ENCODE measurements around the gene NDUFS8. TPM values are rescaled to one million over a fixed set of nuclear protein-coding genes. Genes with fewer than 3 reads are reported as not detected.
"Not testable (repeated sequence)": the region's sequence is repeated elsewhere in the genome, so short reads cannot be mapped to it uniquely, and the experiment has no call there.

The NDUFS8 gene
- total RNA-seq, 1 donor from 2014 or later = 143 TPM

GRCh38 chr11:67993821-67994220 is 36.7 kb upstream of the NDUFS8 start:
- H3K9me3 Mint-ChIP-seq (ENCODE audit: unreplicated experiment); H3K4me1 Mint-ChIP-seq (ENCODE audit: unreplicated experiment); DNase-seq (ENCODE audit: extremely low spot score, unreplicated experiment); H3K27ac Mint-ChIP-seq (ENCODE audit: unreplicated experiment); H3K36me3 Mint-ChIP-seq (ENCODE audit: unreplicated experiment); H3K4me3 Mint-ChIP-seq (ENCODE audit: unreplicated experiment): not testable (repeated sequence)
- TF ChIP-seq, protein P1, sequence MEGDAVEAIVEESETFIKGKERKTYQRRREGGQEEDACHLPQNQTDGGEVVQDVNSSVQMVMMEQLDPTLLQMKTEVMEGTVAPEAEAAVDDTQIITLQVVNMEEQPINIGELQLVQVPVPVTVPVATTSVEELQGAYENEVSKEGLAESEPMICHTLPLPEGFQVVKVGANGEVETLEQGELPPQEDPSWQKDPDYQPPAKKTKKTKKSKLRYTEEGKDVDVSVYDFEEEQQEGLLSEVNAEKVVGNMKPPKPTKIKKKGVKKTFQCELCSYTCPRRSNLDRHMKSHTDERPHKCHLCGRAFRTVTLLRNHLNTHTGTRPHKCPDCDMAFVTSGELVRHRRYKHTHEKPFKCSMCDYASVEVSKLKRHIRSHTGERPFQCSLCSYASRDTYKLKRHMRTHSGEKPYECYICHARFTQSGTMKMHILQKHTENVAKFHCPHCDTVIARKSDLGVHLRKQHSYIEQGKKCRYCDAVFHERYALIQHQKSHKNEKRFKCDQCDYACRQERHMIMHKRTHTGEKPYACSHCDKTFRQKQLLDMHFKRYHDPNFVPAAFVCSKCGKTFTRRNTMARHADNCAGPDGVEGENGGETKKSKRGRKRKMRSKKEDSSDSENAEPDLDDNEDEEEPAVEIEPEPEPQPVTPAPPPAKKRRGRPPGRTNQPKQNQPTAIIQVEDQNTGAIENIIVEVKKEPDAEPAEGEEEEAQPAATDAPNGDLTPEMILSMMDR (IDR thresholded peaks at IDR 0.05) = peak; percentile 59
- peaks cover 10% of the 10 kb centered on the region for H3K27me3 Mint-ChIP-seq (ENCODE audit: unreplicated experiment)

- not testable (repeated sequence) for H3K36me3 Mint-ChIP-seq (ENCODE audit: unreplicated experiment); H3K9me3 Mint-ChIP-seq (ENCODE audit: unreplicated experiment); H3K27ac Mint-ChIP-seq (ENCODE audit: unreplicated experiment); DNase-seq (ENCODE audit: extremely low spot score, unreplicated experiment); H3K4me3 Mint-ChIP-seq (ENCODE audit: unreplicated experiment); H3K4me1 Mint-ChIP-seq (ENCODE audit: unreplicated experiment)
- H3K27me3 Mint-ChIP-seq (ENCODE audit: unreplicated experiment) = peaks cover 10% of the 10 kb centered on the region
These were observed 36.1 kb upstream of the NDUFS8 start for GRCh38 chr11:67994387-67994786.

- H3K9me3 Mint-ChIP-seq (ENCODE audit: unreplicated experiment); H3K4me1 Mint-ChIP-seq (ENCODE audit: unreplicated experiment); DNase-seq (ENCODE audit: extremely low spot score, unreplicated experiment); H3K27ac Mint-ChIP-seq (ENCODE audit: unreplicated experiment); H3K27me3 Mint-ChIP-seq (ENCODE audit: unreplicated experiment); H3K36me3 Mint-ChIP-seq (ENCODE audit: unreplicated experiment); H3K4me3 Mint-ChIP-seq (ENCODE audit: unreplicated experiment): not testable (repeated sequence)
These were observed 35.4 kb upstream of the NDUFS8 start for GRCh38 chr11:67995129-67995528.

GRCh38 chr11:67995579-67995978 is 34.9 kb upstream of the NDUFS8 start:
- not testable (repeated sequence) for H3K9me3 Mint-ChIP-seq (ENCODE audit: unreplicated experiment); H3K4me1 Mint-ChIP-seq (ENCODE audit: unreplicated experiment); H3K27ac Mint-ChIP-seq (ENCODE audit: unreplicated experiment); DNase-seq (ENCODE audit: extremely low spot score, unreplicated experiment); H3K36me3 Mint-ChIP-seq (ENCODE audit: unreplicated experiment); H3K4me3 Mint-ChIP-seq (ENCODE audit: unreplicated experiment); H3K27me3 Mint-ChIP-seq (ENCODE audit: unreplicated experiment)

DNA sequence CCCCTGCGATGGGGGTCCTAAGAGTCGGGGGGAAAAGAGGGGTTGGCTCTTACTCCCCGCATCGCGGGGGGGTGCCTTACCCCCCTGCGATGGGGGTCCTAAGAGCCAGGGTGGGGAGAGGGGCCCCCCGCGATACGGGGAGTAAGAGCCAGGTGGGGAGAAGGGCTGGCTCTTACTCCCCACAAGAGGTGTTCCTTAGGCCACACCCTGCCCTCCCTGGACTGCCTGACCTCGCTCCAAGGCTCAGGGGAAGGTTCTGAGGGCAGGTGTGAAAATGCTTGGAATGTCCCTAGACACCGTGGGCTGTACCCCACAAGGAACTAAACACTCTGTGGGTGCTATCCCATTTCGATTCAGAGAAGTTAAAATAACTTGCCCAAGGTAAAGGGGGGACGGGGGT is 34.4 kb upstream of the NDUFS8 start:
- no peak for DNase-seq (ENCODE audit: extremely low spot score, unreplicated experiment)

DNA sequence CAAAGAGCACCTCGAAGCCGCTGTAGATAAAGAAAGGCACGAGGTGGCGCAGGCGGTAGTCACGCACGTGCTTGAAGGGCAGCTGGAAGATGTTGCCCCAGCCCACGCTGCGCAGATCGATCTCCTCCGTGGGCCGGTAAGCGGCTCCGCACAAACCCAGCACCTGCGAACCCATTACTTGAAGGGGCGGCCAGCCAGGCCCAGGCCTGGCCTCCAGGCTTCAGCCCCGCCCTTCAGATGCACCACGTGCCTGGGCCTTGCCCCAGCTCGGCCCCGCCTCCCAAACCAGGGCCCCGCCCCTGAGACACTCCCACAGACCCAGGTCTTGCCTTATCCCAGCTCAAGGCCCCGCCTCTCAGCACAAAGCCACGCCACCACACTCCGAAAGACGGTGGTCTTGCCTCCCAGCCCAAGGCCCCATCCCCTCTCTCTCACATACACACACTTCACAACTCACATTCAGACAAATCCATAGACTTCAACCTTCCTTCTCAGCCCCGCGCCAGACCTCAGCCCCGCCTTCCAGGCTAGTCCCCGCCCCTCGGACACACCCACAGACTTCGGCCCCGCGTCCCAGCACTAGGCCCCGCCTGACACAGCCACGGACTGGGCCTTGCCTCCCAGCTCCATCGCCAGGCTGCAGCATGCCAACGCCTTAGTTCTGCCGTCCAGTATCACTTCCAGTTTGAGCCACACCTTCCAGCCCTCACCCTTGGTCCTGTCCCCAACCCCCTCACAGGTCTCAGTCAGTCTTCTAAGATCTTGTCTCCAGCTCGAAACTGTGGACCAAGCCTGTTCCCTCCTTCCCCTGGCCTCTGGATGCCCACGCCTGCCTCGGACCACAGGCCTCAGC is 33.6 kb upstream of the NDUFS8 start:
- DNase-seq (ENCODE audit: extremely low spot score, unreplicated experiment) = no peak
- Mint-ChIP-seq H3K36me3 (ENCODE audit: unreplicated experiment) (no peaks in the 10 kb centered on the region), H3K4me1 (ENCODE audit: unreplicated experiment) (peaks cover 4% of the 10 kb centered on the region), H3K4me3 (ENCODE audit: unreplicated experiment) (no peak overlapping the region), H3K27me3 (ENCODE audit: unreplicated experiment) (peaks cover 2% of the 10 kb centered on the region), H3K27ac (ENCODE audit: unreplicated experiment) (no peak overlapping the region), H3K9me3 (ENCODE audit: unreplicated experiment) (no peaks in the 10 kb centered on the region)
- TF ChIP-seq, protein P1 (IDR thresholded peaks at IDR 0.05) = no peak

More for the DNA sequence above, 34.4 kb upstream of the NDUFS8 start:
- H3K36me3 Mint-ChIP-seq (ENCODE audit: unreplicated experiment) = no peaks in the 10 kb centered on the region
- no peak overlapping the region for H3K27ac Mint-ChIP-seq (ENCODE audit: unreplicated experiment)
- H3K9me3 Mint-ChIP-seq (ENCODE audit: unreplicated experiment) = no peaks in the 10 kb centered on the region
- no peak overlapping the region for H3K4me3 Mint-ChIP-seq (ENCODE audit: unreplicated experiment)
- peaks cover 6% of the 10 kb centered on the region for H3K4me1 Mint-ChIP-seq (ENCODE audit: unreplicated experiment)
- TF ChIP-seq, protein P1 (IDR thresholded peaks at IDR 0.05) = no peak
- H3K27me3 Mint-ChIP-seq (ENCODE audit: unreplicated experiment) = peaks cover 3% of the 10 kb centered on the region

All from osteocyte (in vitro differentiated cells).